Mesendoderm (in vitro differentiated cells): ENCODE measurements around the gene AIFM3.
A peak's percentile ranks its signal among the peaks of the same experiment; 100 is the strongest.
"Not testable (repeated sequence)": the region's sequence is repeated elsewhere in the genome, so short reads cannot be mapped to it uniquely, and the experiment has no call there.

Experiments used
- DNase-seq: peaks from one replicate; pipeline ENCODE4 v3.0.0; 2013
- H2AK5ac ChIP-seq: 2 replicates; pipeline ENCODE4 v1.6.1; 2013; ENCODE audit warnings: low read length, inconsistent platforms
- H2BK120ac ChIP-seq: 2 replicates; pipeline ENCODE4 v1.6.1; 2013; ENCODE audit warnings: low read depth, mild to moderate bottlenecking, low read length, moderate library complexity, mixed read lengths
- H2BK15ac ChIP-seq: replicated peaks from 2 replicates; pipeline ENCODE4 v1.6.1; 2013; ENCODE audit warnings: low read depth, mild to moderate bottlenecking, moderate library complexity
- H2BK5ac ChIP-seq: 2 replicates; pipeline ENCODE4 v1.6.1; 2013; ENCODE audit warnings: low read length, inconsistent platforms
- H3K18ac ChIP-seq: 2 replicates; pipeline ENCODE4 v1.6.1; 2013; ENCODE audit warnings: mild to moderate bottlenecking, low read length, mixed read lengths
- H3K23ac ChIP-seq: one replicate; pipeline ENCODE4 v1.6.1; 2013; ENCODE audit warnings: low read length
- H3K27ac ChIP-seq: 2 replicates; pipeline ENCODE4 v1.5.1; 2013; ENCODE audit warnings: low read depth, mild to moderate bottlenecking, inconsistent platforms, low read length, moderate library complexity
- H3K27me3 ChIP-seq: 2 replicates; pipeline ENCODE4 v1.6.1; 2013; ENCODE audit warnings: low read length, control low read depth, mild to moderate bottlenecking, inconsistent platforms; ENCODE audit not compliant: insufficient read depth, poor library complexity
- H3K36me3 ChIP-seq: 2 replicates; pipeline ENCODE4 v1.6.1; 2013; ENCODE audit warnings: low read length, inconsistent platforms; ENCODE audit not compliant: control insufficient read depth, insufficient read depth
- H3K4ac ChIP-seq: one replicate; pipeline ENCODE4 v1.6.1; 2013; ENCODE audit warnings: low read depth, mild to moderate bottlenecking, low read length, moderate library complexity
- H3K4me1 ChIP-seq: 2 replicates; pipeline ENCODE4 v1.6.1; 2013; ENCODE audit warnings: low read depth, low read length, inconsistent platforms; ENCODE audit not compliant: control insufficient read depth
- H3K4me2 ChIP-seq: 2 replicates; pipeline ENCODE4 v1.6.1; 2013; ENCODE audit warnings: low read length
- H3K4me3 ChIP-seq: 2 replicates; pipeline ENCODE4 v1.5.1; 2013; ENCODE audit warnings: mild to moderate bottlenecking, low read length
- H3K56ac ChIP-seq: one replicate; pipeline ENCODE4 v1.6.1; 2013; ENCODE audit warnings: low read length
- H3K79me1 ChIP-seq: 2 replicates; pipeline ENCODE4 v1.6.1; 2013; ENCODE audit warnings: low read length, inconsistent platforms
- H3K79me2 ChIP-seq: 2 replicates; pipeline ENCODE4 v1.6.1; 2013; ENCODE audit warnings: mild to moderate bottlenecking, low read length; ENCODE audit not compliant: control insufficient read depth, insufficient read depth
- H3K9ac ChIP-seq: 2 replicates; pipeline ENCODE4 v1.6.1; 2013; ENCODE audit warnings: low read length, inconsistent platforms
- H4K5ac ChIP-seq: one replicate; pipeline ENCODE4 v1.6.1; 2013; ENCODE audit warnings: low read length
- H4K8ac ChIP-seq: one replicate; pipeline ENCODE4 v1.6.1; 2013; ENCODE audit warnings: low read depth, mild to moderate bottlenecking, control low read depth, low read length, moderate library complexity
- WGBS: extraction: QIAGEN DNeasy Blood & Tissue Kit; methylation state at CpG from one replicate; pipeline ENCODE4 v1.1.7; 2013; ENCODE audit warnings: low lambda C conversion rate, missing lambda C conversion rate; ENCODE audit not compliant: insufficient coverage; ENCODE audit errors: extremely low coverage; 5-methylcytosine and 5-hydroxymethylcytosine counted together

AIFM3 gene

GRCh38 chr22:20926243-20926642, 40.8 kb upstream of the AIFM3 start:
- Histone ChIP-seq H4K8ac (no peak overlapping the region), H3K79me1 (no peaks in the 10 kb centered on the region), H3K56ac (no peak overlapping the region), H4K5ac (no peak overlapping the region), H3K4me2 (no peak overlapping the region), H2BK15ac (no peak overlapping the region), H2BK120ac (no peak overlapping the region), H3K27ac (no peak overlapping the region), H2BK5ac (no peak overlapping the region), H3K9ac (no peak overlapping the region), H3K4ac (no peak overlapping the region), H3K36me3 (no peaks in the 10 kb centered on the region), H3K18ac (no peak overlapping the region), H3K4me1 (no peaks in the 10 kb centered on the region), H3K23ac (no peak overlapping the region), H3K27me3 (no peaks in the 10 kb centered on the region), H2AK5ac (no peak overlapping the region), H3K79me2 (peaks cover 95% of the 10 kb centered on the region), H3K4me3 (no peak overlapping the region)
- no CpG with 5 or more reads among the region's 2 CpGs for WGBS
- peak; percentile 45 for DNase-seq

GRCh38 chr22:20927940-20928572, 39.0 kb upstream of the AIFM3 start:
- DNase-seq: no peak
- Histone ChIP-seq H3K4me3 (no peak overlapping the region), H2BK15ac (no peak overlapping the region), H3K18ac (no peak overlapping the region), H3K23ac (no peak overlapping the region), H3K4ac (peak overlapping the region; percentile 52), H3K4me1 (no peaks in the 10 kb centered on the region), H3K79me2 (peaks cover 91% of the 10 kb centered on the region), H2BK120ac (no peak overlapping the region), H2BK5ac (no peak overlapping the region), H3K9ac (no peak overlapping the region), H3K36me3 (no peaks in the 10 kb centered on the region), H4K5ac (no peak overlapping the region), H4K8ac (no peak overlapping the region), H3K79me1 (no peaks in the 10 kb centered on the region), H3K27ac (no peak overlapping the region), H3K56ac (no peak overlapping the region), H2AK5ac (no peak overlapping the region), H3K4me2 (no peak overlapping the region), H3K27me3 (no peaks in the 10 kb centered on the region)
- WGBS: no CpG with 5 or more reads among the region's 4 CpGs

- no peaks in the 10 kb centered on the region for H3K4me1 ChIP-seq
- H4K5ac ChIP-seq: no peak overlapping the region
Measured at GRCh38 chr22:20928573-20928967, 38.5 kb upstream of the AIFM3 start.

GRCh38 chr22:20930004-20930403, 37.1 kb upstream of the AIFM3 start:
- H4K5ac ChIP-seq: no peak overlapping the region
- H3K79me1 ChIP-seq: peaks cover 2% of the 10 kb centered on the region
- no peak overlapping the region for H2AK5ac ChIP-seq
- peaks cover 3% of the 10 kb centered on the region for H3K36me3 ChIP-seq
- no peaks in the 10 kb centered on the region for H3K4me1 ChIP-seq
- no peak overlapping the region for H3K23ac ChIP-seq
- H2BK5ac ChIP-seq: no peak overlapping the region
- no peak for DNase-seq
- H3K18ac ChIP-seq: no peak overlapping the region
- H3K56ac ChIP-seq: no peak overlapping the region
- H2BK15ac ChIP-seq: no peak overlapping the region
- WGBS: no CpG with 5 or more reads among the region's 1 CpG
- no peak overlapping the region for H3K4ac ChIP-seq
- no peak overlapping the region for H2BK120ac ChIP-seq
- H3K9ac ChIP-seq: no peak overlapping the region
- H3K79me2 ChIP-seq: peaks cover 88% of the 10 kb centered on the region
- no peak overlapping the region for H3K27ac ChIP-seq
- no peak overlapping the region for H3K4me2 ChIP-seq
- H3K27me3 ChIP-seq: no peaks in the 10 kb centered on the region
- no peak overlapping the region for H3K4me3 ChIP-seq
- H4K8ac ChIP-seq: no peak overlapping the region

More at GRCh38 chr22:20928573-20928967, 38.5 kb upstream of the AIFM3 start:
- no peaks in the 10 kb centered on the region for H3K36me3 ChIP-seq
- H3K27me3 ChIP-seq: no peaks in the 10 kb centered on the region
- no peak overlapping the region for H3K23ac ChIP-seq
- no peak overlapping the region for H4K8ac ChIP-seq
- H3K4me3 ChIP-seq: no peak overlapping the region
- no peak overlapping the region for H2AK5ac ChIP-seq
- H3K27ac ChIP-seq: no peak overlapping the region
- no peak overlapping the region for H3K9ac ChIP-seq
- no peak overlapping the region for H3K4me2 ChIP-seq
- no peak for DNase-seq
- no peak overlapping the region for H2BK5ac ChIP-seq
- no peak overlapping the region for H3K18ac ChIP-seq
- H2BK120ac ChIP-seq: no peak overlapping the region
- H3K56ac ChIP-seq: no peak overlapping the region
- H3K79me1 ChIP-seq: no peaks in the 10 kb centered on the region
- no peak overlapping the region for H2BK15ac ChIP-seq
- H3K4ac ChIP-seq: peak overlapping the region; percentile 52
- peaks cover 88% of the 10 kb centered on the region for H3K79me2 ChIP-seq
- no CpG with 5 or more reads among the region's 4 CpGs for WGBS

- H2AK5ac ChIP-seq, H3K27ac ChIP-seq, H3K18ac ChIP-seq, H3K79me1 ChIP-seq, H3K4me2 ChIP-seq, H3K9ac ChIP-seq, H3K4me1 ChIP-seq, H3K27me3 ChIP-seq, H2BK5ac ChIP-seq, DNase-seq, H2BK120ac ChIP-seq, H4K5ac ChIP-seq, H4K8ac ChIP-seq, H3K36me3 ChIP-seq, H3K56ac ChIP-seq, H3K23ac ChIP-seq, H3K4ac ChIP-seq, H2BK15ac ChIP-seq, H3K4me3 ChIP-seq: not testable (repeated sequence)
- H3K79me2 ChIP-seq: peaks cover 88% of the 10 kb centered on the region
- WGBS: no CpG with 5 or more reads among the region's 12 CpGs
Measured at GRCh38 chr22:20930435-20930834, 36.6 kb upstream of the AIFM3 start.

- Histone ChIP-seq H3K23ac (no peak overlapping the region), H4K5ac (no peak overlapping the region), H3K27me3 (no peaks in the 10 kb centered on the region), H3K9ac (no peak overlapping the region), H2BK120ac (no peak overlapping the region), H4K8ac (no peak overlapping the region), H2BK15ac (no peak overlapping the region), H3K27ac (no peak overlapping the region), H3K4me1 (no peaks in the 10 kb centered on the region), H3K4me2 (no peak overlapping the region), H3K56ac (no peak overlapping the region), H3K79me1 (peaks cover 2% of the 10 kb centered on the region), H3K36me3 (peaks cover 3% of the 10 kb centered on the region), H3K4ac (no peak overlapping the region), H3K4me3 (no peak overlapping the region), H3K79me2 (peaks cover 88% of the 10 kb centered on the region), H2AK5ac (no peak overlapping the region), H3K18ac (no peak overlapping the region), H2BK5ac (no peak overlapping the region)
- no CpG with 5 or more reads among the region's 4 CpGs for whole genome bisulfite sequencing
- no peak for DNase-seq
Measured at GRCh38 chr22:20931126-20931654, 35.9 kb upstream of the AIFM3 start.
